GM21390 (cell line): ENCODE measurements around the gene ASXL3.

Experiments
- ATAC-seq: cut with Tn5 transposase; IDR thresholded peaks from one replicate; pipeline ENCODE4 v1.9.1; 2021; ENCODE audit not compliant: unreplicated experiment

Gene ASXL3

DNA sequence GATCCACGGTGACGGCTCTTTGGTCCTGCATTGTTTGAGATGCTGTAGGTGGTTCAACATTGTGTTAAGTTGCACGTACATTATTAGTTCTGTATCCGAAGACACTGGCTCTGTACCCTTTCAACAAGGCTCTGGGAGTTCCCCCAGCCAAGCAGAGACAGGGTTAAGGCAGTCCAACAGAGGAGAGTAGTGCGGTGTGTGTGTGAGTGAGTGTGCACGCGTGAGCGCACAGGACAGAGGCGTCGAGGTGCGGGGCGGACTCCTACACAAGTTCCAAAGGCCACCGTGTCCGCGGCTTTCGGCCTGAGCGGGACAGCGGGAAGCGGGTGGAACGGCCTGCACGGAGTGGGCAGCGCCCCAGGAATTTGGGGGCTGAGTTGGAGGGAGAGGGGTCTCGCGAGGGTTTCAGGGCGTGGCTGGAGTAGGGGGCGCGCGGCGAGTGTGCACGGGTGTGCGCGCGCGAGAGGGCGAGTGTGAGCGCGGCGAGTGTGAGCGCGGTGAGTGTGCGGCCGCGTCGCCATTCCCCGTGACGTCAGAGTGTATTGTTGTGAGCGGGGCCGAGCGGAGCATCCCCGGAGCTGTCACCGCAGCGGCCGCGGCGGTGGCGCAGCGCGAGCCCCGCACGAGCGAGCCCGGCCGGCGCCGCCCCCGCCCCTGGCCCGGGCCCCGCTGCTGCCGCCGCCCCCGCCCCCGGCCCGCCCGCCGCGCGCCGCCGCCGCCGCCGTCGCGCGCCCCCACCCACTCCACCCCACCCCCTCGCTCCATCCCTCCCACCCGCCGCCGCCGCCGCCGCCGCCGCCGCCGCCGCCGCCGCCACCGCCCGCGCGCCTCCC lies at the start of gene ASXL3:
TSS of gene ASXL3 (plus strand) at position 535 of the 833 bp plus-strand sequence. CDS start 413 bp downstream, outside the sequence.
- no peak for ATAC-seq

- no peak for ATAC-seq
Observed at GRCh38 chr18:33532978-33533377, 45.0 kb upstream of the ASXL3 start.

- ATAC-seq, result no peak
Observed at GRCh38 chr18:33536904-33537303, 41.1 kb upstream of the ASXL3 start.

DNA sequence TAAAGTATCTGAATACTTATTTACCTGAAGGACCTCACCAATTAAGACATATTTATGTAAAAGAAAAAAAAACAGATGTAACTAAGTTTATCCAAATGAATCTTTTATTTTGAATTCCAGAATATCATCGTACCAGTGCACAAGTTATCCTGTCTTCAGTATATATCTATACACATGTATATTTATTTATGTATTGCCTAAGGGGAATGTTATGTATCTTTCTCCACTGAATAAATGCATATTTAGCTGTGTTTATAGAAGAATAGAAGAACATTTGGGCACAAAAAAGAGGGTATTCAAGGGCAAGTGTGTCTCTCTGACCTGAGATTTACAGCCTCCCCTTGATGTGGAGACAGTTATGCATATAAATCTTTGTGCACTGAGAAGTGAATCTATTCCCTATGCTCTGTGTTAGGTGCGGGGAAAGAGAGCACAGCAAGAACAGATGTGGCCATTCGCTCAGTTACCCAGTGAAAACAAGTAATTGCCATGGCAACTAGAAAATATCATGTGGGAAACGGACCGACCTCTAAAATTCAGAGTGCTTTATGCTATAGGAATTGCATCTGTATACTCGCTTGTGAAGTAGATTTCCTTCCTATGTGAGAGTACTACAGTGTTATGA lies 39.5 kb upstream of the ASXL3 start:
- no peak for ATAC-seq

DNA sequence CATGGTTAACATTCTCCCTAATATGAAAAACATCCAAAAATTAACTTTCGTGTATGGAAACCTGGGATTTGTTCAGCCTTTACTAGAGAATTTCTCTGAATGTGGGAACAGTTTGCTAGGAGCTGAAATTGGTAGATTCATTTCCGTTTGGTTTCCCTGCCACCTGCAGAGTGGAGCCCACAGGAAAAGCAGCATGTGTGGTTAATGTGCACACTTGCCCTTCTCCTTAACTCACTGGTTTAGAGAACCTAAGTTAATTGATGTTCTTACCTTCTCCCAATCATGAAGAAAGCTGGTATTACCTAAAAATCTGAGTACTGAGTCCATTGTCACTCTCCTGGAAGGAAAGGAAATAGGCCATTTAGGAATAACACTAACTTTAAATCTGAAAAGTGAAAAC lies 37.6 kb upstream of the ASXL3 start:
- no peak for ATAC-seq

- no peak for ATAC-seq
Observed at GRCh38 chr18:33541316-33541715, 36.7 kb upstream of the ASXL3 start.

GRCh38 chr18:33556846-33557245 lies 21.2 kb upstream of the ASXL3 start:
- no peak for ATAC-seq

- ATAC-seq, result no peak
Observed at GRCh38 chr18:33557706-33558105, 20.3 kb upstream of the ASXL3 start.

DNA sequence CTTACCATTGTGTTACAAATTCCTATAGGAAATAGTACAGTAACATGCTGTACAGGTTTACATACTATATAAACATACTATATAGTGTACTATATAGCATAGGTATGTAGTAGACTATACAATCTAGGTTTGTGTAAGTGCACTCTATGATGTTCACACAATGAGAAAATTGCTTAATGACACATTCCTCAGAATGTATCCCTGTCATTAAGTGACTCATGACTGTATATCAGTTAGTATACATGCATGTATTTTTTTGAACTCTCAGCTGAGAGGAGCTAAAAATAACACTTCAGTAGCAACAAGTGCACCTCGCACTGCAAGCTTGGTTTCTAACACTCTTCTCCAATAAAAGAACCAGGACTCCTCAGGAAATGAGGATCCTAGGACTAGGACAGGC lies 19.5 kb upstream of the ASXL3 start:
- no peak for ATAC-seq

DNA sequence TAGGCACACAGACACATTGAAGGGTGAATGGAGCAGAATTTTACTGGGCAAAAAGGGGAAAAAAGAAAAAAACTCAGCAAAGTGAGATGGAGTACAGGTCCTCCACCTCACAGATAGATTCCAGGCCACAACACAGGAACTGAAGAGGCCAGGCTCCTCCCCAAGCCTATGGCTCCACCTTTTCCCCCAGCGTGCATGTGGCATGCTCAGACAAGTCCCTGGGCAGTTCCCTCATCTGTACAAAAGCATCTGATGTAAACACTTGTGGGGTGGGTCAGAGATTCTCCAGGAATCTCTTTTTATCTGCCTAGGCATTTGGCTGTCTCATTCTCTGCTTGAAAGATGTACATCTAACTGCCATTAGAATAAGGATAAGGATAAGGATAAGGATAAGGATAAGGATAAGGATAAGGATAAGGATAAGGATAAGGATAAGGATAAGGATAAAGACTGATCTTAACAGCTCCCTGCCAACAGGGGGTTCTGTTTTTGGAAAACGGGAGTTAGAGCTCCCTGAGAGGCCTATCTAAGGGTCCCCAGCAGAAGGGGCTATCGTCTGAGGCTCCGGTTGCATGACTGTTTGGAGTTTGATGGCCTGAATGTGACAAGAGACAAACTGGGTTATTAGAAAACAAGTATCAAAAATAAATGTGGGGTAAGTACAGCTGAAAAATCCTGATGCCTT lies 17.2 kb upstream of the ASXL3 start:
- no peak for ATAC-seq

GRCh38 chr18:33562741-33563140 lies 15.3 kb upstream of the ASXL3 start:
- no peak for ATAC-seq

- no peak for ATAC-seq
Observed at GRCh38 chr18:33567705-33568104, 10.3 kb upstream of the ASXL3 start.

DNA sequence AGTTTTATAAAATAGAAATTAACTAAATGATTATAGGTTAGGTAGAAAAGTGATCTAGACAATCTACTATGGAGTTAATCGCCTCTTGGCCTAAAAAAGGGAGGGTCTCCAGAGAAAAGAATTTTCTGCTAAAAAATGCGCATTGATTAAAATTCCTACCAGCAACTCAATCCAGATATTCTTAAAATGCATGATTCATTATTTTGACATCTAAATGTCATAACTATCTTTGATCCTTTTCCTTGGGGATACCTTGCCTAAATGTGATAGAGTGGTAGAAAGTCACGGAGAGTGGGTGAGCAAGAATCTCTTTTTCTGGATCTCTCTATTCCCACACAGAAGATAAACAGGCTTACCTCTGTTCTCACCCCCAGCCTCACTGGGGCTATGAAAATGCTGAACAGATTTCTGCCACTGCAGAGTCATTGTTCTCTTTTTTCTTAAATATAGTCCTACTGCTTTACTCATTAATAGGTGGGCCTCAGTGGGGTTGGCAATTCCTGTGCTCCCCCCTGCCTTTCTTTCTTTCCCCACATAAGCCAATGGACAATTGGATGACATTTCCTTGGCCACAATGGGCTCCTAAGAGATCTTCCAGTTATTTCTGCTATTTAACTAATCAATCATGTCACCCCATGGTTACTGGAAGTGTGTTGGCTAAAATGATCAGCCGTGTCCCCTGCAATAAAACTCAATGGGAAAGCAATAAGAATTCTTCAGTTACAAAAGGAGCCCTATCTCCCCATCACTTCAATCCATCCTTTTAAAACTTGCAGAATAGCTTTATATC lies 5.8 kb upstream of the ASXL3 start:
- ATAC-seq, result no peak

DNA sequence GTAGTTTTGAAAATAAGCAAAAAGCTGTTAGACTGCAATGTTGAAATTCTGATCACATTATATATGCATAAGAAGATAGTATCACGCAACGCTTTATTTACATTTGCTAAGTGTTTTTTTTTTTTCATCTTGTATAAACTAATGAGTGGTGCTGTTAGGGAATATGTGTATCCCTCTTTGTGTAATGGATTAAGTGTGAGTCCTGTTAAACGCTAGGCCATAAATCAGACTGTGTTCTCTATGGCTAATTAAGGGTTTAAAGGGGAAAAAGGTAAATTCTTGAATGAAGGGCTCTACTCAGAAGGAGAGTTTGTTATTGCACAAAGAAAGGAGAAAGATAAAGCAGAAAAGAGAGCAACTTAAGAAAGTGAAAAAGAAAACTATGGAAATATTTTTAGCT lies 4.8 kb upstream of the ASXL3 start:
- no peak for ATAC-seq

- ATAC-seq, result no peak
Observed at GRCh38 chr18:33575451-33575850, 2.6 kb upstream of the ASXL3 start.

DNA sequence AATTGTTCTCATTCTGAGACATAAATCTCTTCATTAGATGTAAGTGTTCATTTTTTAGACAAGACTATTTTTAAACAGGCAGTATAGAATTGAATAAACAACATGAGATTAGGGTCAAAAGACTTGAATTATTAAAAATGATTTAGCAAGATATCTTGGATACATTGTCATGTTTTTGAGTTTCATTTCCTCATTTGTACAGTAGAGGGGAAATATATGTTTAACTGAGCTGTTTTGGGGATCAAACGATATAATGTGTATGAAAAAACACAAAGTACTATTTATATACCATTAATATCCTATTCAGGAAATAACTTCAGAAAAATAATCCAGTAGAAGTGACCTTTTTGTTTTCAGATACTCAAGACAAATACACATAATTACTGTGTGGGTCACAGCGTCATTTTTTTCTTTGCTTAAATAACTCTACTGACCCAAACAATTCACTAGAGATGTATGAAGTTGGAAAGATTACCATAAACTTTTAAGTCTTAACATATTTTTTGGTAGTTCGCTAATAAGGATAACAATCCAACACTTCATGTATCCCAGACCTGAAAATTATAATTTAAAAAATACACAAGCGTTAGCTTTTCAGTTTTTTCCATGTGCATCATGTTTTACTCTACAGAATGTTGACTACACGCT lies 896 bp upstream of the ASXL3 start:
- no peak for ATAC-seq

GRCh38 chr18:33578518-33579348 lies 714 bp downstream of the ASXL3 start:
- no peak for ATAC-seq

DNA sequence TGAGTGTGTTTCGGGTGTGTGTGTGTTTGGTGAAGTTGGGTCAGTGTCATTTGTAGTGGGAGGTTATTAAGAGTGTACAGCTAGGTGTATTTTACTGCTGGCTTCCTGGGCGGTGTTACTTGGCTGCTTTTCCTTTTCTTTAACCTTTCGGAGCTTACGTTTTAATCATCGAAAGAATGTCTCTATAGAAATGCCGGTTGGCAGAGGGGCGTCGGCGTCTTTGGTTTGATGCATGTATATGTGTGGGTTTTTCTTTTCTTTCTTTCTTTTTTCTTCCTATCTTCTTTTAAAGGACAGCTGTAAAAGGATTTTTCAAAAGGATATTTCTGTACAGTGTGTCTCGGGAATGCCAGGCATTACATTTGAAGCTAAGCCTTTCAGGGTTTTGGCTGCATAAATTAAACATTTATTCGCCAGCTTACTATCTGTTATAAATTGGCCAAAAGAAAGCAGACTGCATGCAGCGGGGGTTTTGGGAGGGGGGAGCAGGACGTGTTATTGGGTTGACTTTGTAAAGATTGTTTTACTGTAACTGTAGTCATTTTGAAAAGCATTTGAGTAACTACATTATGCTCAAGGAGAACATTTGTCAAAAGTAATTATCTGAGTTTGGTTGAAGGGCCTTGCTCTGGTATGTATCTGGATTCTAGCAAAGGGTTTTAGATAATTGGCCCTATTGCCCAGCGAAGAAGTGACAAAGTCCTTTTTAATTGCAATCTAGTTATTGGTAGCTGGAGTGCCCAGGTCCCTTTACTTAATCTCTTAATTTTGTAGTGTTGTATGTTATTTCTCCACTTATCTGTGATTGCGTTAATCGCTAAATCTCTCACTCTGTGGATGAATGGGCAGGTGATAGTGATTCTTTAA lies 1.6 kb downstream of the ASXL3 start:
- no peak for ATAC-seq

DNA sequence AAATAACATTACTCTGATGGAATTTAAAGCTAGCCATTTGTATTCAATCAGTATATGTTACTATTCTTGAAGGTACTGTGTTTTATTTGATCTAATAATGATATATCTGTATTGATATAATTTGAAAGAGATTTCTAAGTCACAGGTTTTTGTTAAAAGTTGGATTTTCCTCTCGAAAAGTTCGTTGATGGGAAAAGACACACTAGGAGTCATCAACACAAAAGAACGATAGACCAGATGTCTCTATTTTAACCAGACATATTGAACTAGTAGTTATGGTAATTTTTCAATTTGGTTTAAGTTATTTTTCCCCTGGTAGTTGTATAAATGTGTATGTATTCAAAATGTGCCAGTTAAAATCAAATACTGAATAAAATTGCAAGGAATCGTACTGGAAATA lies 2.5 kb downstream of the ASXL3 start:
- ATAC-seq, result no peak
